Neural cell (in vitro differentiated cells): Measurements from ENCODE around the gene PSPH.

Source experiments
- CTCF ChIP-seq: fragments of 450-650 bp; IDR thresholded peaks from 2 replicates; pipeline ENCODE4 v1.5.1; 2014; ENCODE audit warnings: antibody characterized with exemption, mild to moderate bottlenecking, moderate library complexity; ENCODE audit not compliant: poor library complexity, severe bottlenecking
- EP300 ChIP-seq: fragments of 450-650 bp; conservative IDR thresholded peaks from 2 replicates; pipeline ENCODE4 v1.6.1; 2014; ENCODE audit warnings: antibody characterized with exemption, mild to moderate bottlenecking, moderate library complexity; ENCODE audit not compliant: poor library complexity, severe bottlenecking
- EZH2 ChIP-seq: fragments of 200-600, 300-800 bp; shearing (Covaris generic), sonication (generic); IDR thresholded peaks from 2 replicates; pipeline ENCODE4 v1.6.1; 2014; ENCODE audit warnings: antibody characterized with exemption, low read length, borderline replicate concordance, mild to moderate bottlenecking; ENCODE audit not compliant: insufficient read depth, poor library complexity, severe bottlenecking
- POLR2AphosphoS5 ChIP-seq: IDR thresholded peaks from 2 replicates; pipeline ENCODE4 v1.6.1; 2012
- RAD21 ChIP-seq: fragments of 450-650 bp; conservative IDR thresholded peaks from 2 replicates; pipeline ENCODE4 v1.6.1; 2014; ENCODE audit warnings: antibody characterized with exemption, mild to moderate bottlenecking, moderate library complexity
- REST ChIP-seq: IDR thresholded peaks from 2 replicates; pipeline ENCODE4 v1.6.1; 2012; ENCODE audit warnings: borderline replicate concordance
- SMC3 ChIP-seq: fragments of 450-650 bp; conservative IDR thresholded peaks from 2 replicates; pipeline ENCODE4 v1.6.1; 2014; ENCODE audit warnings: antibody characterized with exemption, mild to moderate bottlenecking, moderate library complexity; ENCODE audit not compliant: poor library complexity

- no peak for TF ChIP-seq CTCF
- peak; percentile 88 for TF ChIP-seq POLR2AphosphoS5
- TF ChIP-seq EP300: peak; percentile 44
- TF ChIP-seq REST: peak; percentile 84
- peak; percentile 15 for TF ChIP-seq SMC3
- TF ChIP-seq EZH2: no peak
- no peak for TF ChIP-seq RAD21
Measured at GRCh38 chr7:56051339-56052191, at the start of gene PSPH, which contains the start of gene CCT6A.
